ENCODE results near the gene CACNA1D.

- no peak for TF ChIP-seq REST (IDR thresholded peaks at IDR 0.05; ENCODE audit: low read depth)
- no peak for TF ChIP-seq CTCF (IDR thresholded peaks at IDR 0.05 in 2 of 3, conservative IDR thresholded peaks at IDR 0.05 in 1 of 3; ENCODE audit: borderline replicate concordance in 1 of 3, insufficient read depth in 1 of 3, low read depth in 2 of 3, low read length in 2 of 3)
- no peak for TF ChIP-seq EZH2phosphoT487 (IDR thresholded peaks at IDR 0.05; ENCODE audit: borderline replicate concordance)
- no peak for TF ChIP-seq CEBPB (IDR thresholded peaks at IDR 0.05; ENCODE audit: low read depth)
- TF ChIP-seq SIN3A (IDR thresholded peaks at IDR 0.05; ENCODE audit: low read depth), result no peak
These were observed 16.1 kb upstream of the CACNA1D start for GRCh38 chr3:53478166-53478830.

Measured in HCT116 (cell line).